GM23338 (cell line): ENCODE measurements around the gene NLGN3. TPM values are rescaled to one million over a fixed set of nuclear protein-coding genes. Genes with fewer than 3 reads are reported as not detected.

ENCODE experiments used
- ATAC-seq: fragments of 200-7000 bp; cut with Tn5 transposase; 3 replicates; pipeline ENCODE4 v1.9.1; 2020
- DNase-seq: peaks from one replicate; pipeline ENCODE4 v3.0.0-alpha.2; 2015; ENCODE audit warnings: low spot score
- H2AFZ ChIP-seq: fragments of 200-600 bp; sonication (generic); 2 replicates; pipeline ENCODE4 v1.8.0; 2016; ENCODE audit warnings: antibody characterized with exemption, mild to moderate bottlenecking, moderate library complexity
- H3F3A ChIP-seq: fragments of 200-600 bp; sonication (generic); replicated peaks from 2 replicates; pipeline ENCODE4 v1.8.0; 2017; ENCODE audit warnings: antibody characterized with exemption, mixed run types, low read depth
- H3K27ac ChIP-seq: fragments of 200-600 bp; sonication (generic); 2 replicates; pipeline ENCODE4 v1.6.1; 2016; ENCODE audit warnings: low read depth
- H3K27me3 ChIP-seq: fragments of 200-600 bp; sonication (generic); 2 replicates; pipeline ENCODE4 v1.8.0; 2016; ENCODE audit warnings: mild to moderate bottlenecking, mixed run types, moderate library complexity; ENCODE audit not compliant: insufficient read depth
- H3K36me3 ChIP-seq: fragments of 200-600 bp; sonication (generic); 2 replicates; pipeline ENCODE4 v1.8.0; 2016; ENCODE audit warnings: mild to moderate bottlenecking; ENCODE audit not compliant: insufficient read depth
- H3K4me1 ChIP-seq: fragments of 200-600 bp; sonication (generic); 2 replicates; pipeline ENCODE4 v1.8.0; 2016; ENCODE audit warnings: mild to moderate bottlenecking, moderate library complexity; ENCODE audit not compliant: insufficient read depth
- H3K4me2 ChIP-seq: fragments of 200-600 bp; sonication (generic); 2 replicates; pipeline ENCODE4 v1.7.1; 2017; ENCODE audit warnings: mixed run types
- H3K4me3 ChIP-seq: fragments of 200-600 bp; sonication (generic); 2 replicates; pipeline ENCODE4 v1.6.1; 2016; ENCODE audit warnings: mixed run types
- H3K79me2 ChIP-seq: fragments of 200-600 bp; sonication (generic); replicated peaks from 2 replicates; pipeline ENCODE4 v1.8.0; 2017; ENCODE audit warnings: mild to moderate bottlenecking; ENCODE audit not compliant: insufficient read depth
- H3K9me2 ChIP-seq: fragments of 200-600 bp; sonication (generic); 2 replicates; pipeline ENCODE4 v1.8.0; 2017; ENCODE audit not compliant: insufficient read depth
- H4K20me1 ChIP-seq: fragments of 200-600 bp; sonication (generic); replicated peaks from 2 replicates; pipeline ENCODE4 v1.8.0; 2017; ENCODE audit warnings: mild to moderate bottlenecking; ENCODE audit not compliant: insufficient read depth
- H3K27ac Mint-ChIP-seq: 2 replicates; pipeline ENCODE4 v1.8.0; 2020; ENCODE audit warnings: inconsistent platforms, mild to moderate bottlenecking, moderate library complexity, mixed read lengths
- H3K27me3 Mint-ChIP-seq: 3 replicates; pipeline ENCODE4 v1.8.0; 2022; ENCODE audit warnings: low read depth, mild to moderate bottlenecking, moderate library complexity, mixed read lengths, inconsistent platforms; ENCODE audit not compliant: insufficient read depth, poor library complexity
- H3K36me3 Mint-ChIP-seq: 3 replicates; pipeline ENCODE4 v1.8.0; 2021; ENCODE audit warnings: low read depth, mild to moderate bottlenecking, inconsistent platforms, moderate library complexity, mixed read lengths
- H3K4me1 Mint-ChIP-seq: 3 replicates; pipeline ENCODE4 v1.8.0; 2020; ENCODE audit warnings: mild to moderate bottlenecking, inconsistent platforms, mixed read lengths
- H3K4me3 Mint-ChIP-seq: 3 replicates; pipeline ENCODE4 v1.8.0; 2021; ENCODE audit warnings: moderate library complexity, mild to moderate bottlenecking, inconsistent platforms, mixed read lengths
- H3K9me3 Mint-ChIP-seq: 3 replicates; pipeline ENCODE4 v1.8.0; 2020; ENCODE audit warnings: moderate library complexity, mild to moderate bottlenecking, inconsistent platforms, mixed read lengths
- CREB1 ChIP-seq: fragments of 250-450 bp; sonication (Bioruptor Pico); IDR thresholded peaks from 2 replicates; pipeline ENCODE4 v1.5.0; 2020; ENCODE audit warnings: low read depth, mild to moderate bottlenecking, moderate library complexity
- CTCF ChIP-seq, 2 experiments: fragments of 200-600 bp in 1 of 2; sonication (generic) in 1 of 2; conservative IDR thresholded peaks; 2 replicates each; pipeline versions ENCODE4 v1.5.1 to v1.6.1; 2016 to 2017; ENCODE audit warnings: antibody characterized with exemption in 2 of 2, low read depth in 2 of 2, mild to moderate bottlenecking in 2 of 2, moderate library complexity in 1 of 2
- EZH2 ChIP-seq: fragments of 200-600 bp; sonication (generic); IDR thresholded peaks from one replicate; pipeline ENCODE4 v1.8.0; 2017; ENCODE audit warnings: antibody characterized with exemption, mild to moderate bottlenecking, low read depth; ENCODE audit not compliant: unreplicated experiment
- EZH2phosphoT487 ChIP-seq: fragments of 200-600 bp; sonication (generic); IDR thresholded peaks from one replicate; pipeline ENCODE4 v1.8.1; 2018; ENCODE audit warnings: antibody characterized with exemption; ENCODE audit not compliant: unreplicated experiment
- JUNB ChIP-seq: IDR thresholded peaks from one replicate; pipeline ENCODE4 v1.6.1; 2016; ENCODE audit warnings: antibody characterized with exemption; ENCODE audit not compliant: unreplicated experiment
- NANOG ChIP-seq: IDR thresholded peaks from 2 replicates; pipeline ENCODE4 v1.6.1; 2016; ENCODE audit warnings: antibody characterized with exemption, borderline replicate concordance
- POLR2AphosphoS5 ChIP-seq: IDR thresholded peaks from 2 replicates; pipeline ENCODE4 v1.6.1; 2016; ENCODE audit warnings: antibody characterized with exemption, low read depth
- STAT1 ChIP-seq: IDR thresholded peaks from one replicate; pipeline ENCODE4 v1.6.1; 2016; ENCODE audit warnings: antibody characterized with exemption; ENCODE audit not compliant: unreplicated experiment
- ZNF114 ChIP-seq: fragments of 250-450 bp; sonication (Bioruptor Pico); IDR thresholded peaks from 2 replicates; pipeline ENCODE4 v1.5.0; 2020; ENCODE audit warnings: mild to moderate bottlenecking, moderate library complexity
- ZNF331 ChIP-seq: fragments of 250-450 bp; sonication (Bioruptor Pico); IDR thresholded peaks from 2 replicates; pipeline ENCODE4 v1.5.0; 2020; ENCODE audit warnings: low read depth, mild to moderate bottlenecking, moderate library complexity
- ZNF462 ChIP-seq: fragments of 250-450 bp; sonication (Bioruptor Pico); IDR thresholded peaks from 2 replicates; pipeline ENCODE4 v1.5.0; 2020; ENCODE audit warnings: mild to moderate bottlenecking, moderate library complexity
- polyA plus RNA-seq: library from polyadenylated mRNA; unstranded; fragments of >200 nt; fragmentation: Nextera tagmentation; extraction: Ambion mirVana; gene quantifications from 2 replicates; pipeline ENCODE4 v1.2.1, GENCODE V29; 2016
- total RNA-seq: library from RNA; depleted of rRNA; stranded (reverse); fragments of >200 nt; shearing (Covaris generic); gene quantifications from 2 replicates; pipeline ENCODE4 v1.2.3, GENCODE V29; 2014
- TF ChIP-seq, protein P1 (sequence below): IDR thresholded peaks from one replicate; pipeline ENCODE4 v1.6.1; 2018; ENCODE audit warnings: antibody characterized with exemption; ENCODE audit not compliant: unreplicated experiment
- TF ChIP-seq, protein P2 (sequence below): IDR thresholded peaks from 2 replicates; pipeline ENCODE4 v1.6.1; 2016; ENCODE audit warnings: antibody characterized with exemption

Gene NLGN3
- total and polyA plus RNA-seq, 2 experiments from 2014 or later = 4.5 to 17.2 TPM

GRCh38 chrX:71128166-71128833 is 16.3 kb upstream of the NLGN3 start:
- Mint-ChIP-seq H3K4me3 (no peak overlapping the region), H3K36me3 (peaks cover 84% of the 10 kb centered on the region)

More at GRCh38 chrX:71128166-71128833, 16.3 kb upstream of the NLGN3 start:
- no peaks in the 10 kb centered on the region for H3K4me1 ChIP-seq
- H3K27ac ChIP-seq = no peak overlapping the region
- no peak for DNase-seq
- no peaks in the 10 kb centered on the region for H3K79me2 ChIP-seq
- ATAC-seq = no peak
- peaks cover 7% of the 10 kb centered on the region; the same call in 2 of the 3 replicates for H3K4me1 Mint-ChIP-seq
- no peaks in the 10 kb centered on the region for H4K20me1 ChIP-seq
- no peak overlapping the region for H3K27ac Mint-ChIP-seq
- no peak overlapping the region for H3K4me3 ChIP-seq
- no peaks in the 10 kb centered on the region for H3K9me2 ChIP-seq
- H3K4me2 ChIP-seq = no peak overlapping the region
- no peak overlapping the region for H2AFZ ChIP-seq
- no peaks in the 10 kb centered on the region for H3K27me3 ChIP-seq
- TF ChIP-seq JUNB = no peak
- no peak for TF ChIP-seq ZNF462
- no peak for TF ChIP-seq POLR2AphosphoS5
- TF ChIP-seq EZH2 = no peak
- TF ChIP-seq CTCF (conservative IDR thresholded peaks at IDR 0.05; ENCODE audit: low read depth in 2 of 2) = no peak
- no peak for TF ChIP-seq ZNF114
- TF ChIP-seq, protein P1, sequence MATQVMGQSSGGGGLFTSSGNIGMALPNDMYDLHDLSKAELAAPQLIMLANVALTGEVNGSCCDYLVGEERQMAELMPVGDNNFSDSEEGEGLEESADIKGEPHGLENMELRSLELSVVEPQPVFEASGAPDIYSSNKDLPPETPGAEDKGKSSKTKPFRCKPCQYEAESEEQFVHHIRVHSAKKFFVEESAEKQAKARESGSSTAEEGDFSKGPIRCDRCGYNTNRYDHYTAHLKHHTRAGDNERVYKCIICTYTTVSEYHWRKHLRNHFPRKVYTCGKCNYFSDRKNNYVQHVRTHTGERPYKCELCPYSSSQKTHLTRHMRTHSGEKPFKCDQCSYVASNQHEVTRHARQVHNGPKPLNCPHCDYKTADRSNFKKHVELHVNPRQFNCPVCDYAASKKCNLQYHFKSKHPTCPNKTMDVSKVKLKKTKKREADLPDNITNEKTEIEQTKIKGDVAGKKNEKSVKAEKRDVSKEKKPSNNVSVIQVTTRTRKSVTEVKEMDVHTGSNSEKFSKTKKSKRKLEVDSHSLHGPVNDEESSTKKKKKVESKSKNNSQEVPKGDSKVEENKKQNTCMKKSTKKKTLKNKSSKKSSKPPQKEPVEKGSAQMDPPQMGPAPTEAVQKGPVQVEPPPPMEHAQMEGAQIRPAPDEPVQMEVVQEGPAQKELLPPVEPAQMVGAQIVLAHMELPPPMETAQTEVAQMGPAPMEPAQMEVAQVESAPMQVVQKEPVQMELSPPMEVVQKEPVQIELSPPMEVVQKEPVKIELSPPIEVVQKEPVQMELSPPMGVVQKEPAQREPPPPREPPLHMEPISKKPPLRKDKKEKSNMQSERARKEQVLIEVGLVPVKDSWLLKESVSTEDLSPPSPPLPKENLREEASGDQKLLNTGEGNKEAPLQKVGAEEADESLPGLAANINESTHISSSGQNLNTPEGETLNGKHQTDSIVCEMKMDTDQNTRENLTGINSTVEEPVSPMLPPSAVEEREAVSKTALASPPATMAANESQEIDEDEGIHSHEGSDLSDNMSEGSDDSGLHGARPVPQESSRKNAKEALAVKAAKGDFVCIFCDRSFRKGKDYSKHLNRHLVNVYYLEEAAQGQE = no peak
- TF ChIP-seq EZH2phosphoT487 = no peak
- no peak for TF ChIP-seq ZNF331 (CRISPR knock-in tag)
- TF ChIP-seq NANOG = no peak
- TF ChIP-seq, protein P2, sequence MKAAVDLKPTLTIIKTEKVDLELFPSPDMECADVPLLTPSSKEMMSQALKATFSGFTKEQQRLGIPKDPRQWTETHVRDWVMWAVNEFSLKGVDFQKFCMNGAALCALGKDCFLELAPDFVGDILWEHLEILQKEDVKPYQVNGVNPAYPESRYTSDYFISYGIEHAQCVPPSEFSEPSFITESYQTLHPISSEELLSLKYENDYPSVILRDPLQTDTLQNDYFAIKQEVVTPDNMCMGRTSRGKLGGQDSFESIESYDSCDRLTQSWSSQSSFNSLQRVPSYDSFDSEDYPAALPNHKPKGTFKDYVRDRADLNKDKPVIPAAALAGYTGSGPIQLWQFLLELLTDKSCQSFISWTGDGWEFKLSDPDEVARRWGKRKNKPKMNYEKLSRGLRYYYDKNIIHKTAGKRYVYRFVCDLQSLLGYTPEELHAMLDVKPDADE = no peak
- TF ChIP-seq STAT1 = no peak
- no peak for TF ChIP-seq CREB1 (CRISPR knock-in tag)
- 0 out of 2 replicates have a peak, but pooled peaks cover 4% of the 10 kb centered on the region for H3K36me3 ChIP-seq
- H3F3A ChIP-seq = no peaks in the 10 kb centered on the region
- H3K27me3 Mint-ChIP-seq = peaks cover 10% of the 10 kb centered on the region
- H3K9me3 Mint-ChIP-seq = no peaks in the 10 kb centered on the region
